ENCODE measurements around the gene MTHFSD.

DNA sequence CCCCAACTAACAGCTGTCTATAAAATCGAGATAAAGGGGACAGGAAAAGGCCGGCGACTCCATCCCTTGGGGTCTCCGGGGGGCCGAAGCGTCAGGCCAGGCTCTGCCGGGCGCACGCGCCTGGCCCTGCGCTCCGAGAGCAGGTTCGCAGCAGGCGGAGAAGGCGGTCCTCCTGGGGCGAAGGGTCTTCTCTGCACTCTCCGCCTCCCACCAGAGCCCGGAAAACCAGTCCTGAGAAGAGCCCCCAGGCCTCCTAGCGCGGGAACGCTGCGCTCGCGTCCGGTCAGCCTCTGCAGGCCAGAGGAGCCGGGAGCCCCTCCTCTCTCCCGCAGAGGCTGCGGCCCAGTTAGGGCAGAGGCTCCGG, 39.6 kb downstream of the MTHFSD start:
- TF ChIP-seq POLR2A (IDR thresholded peaks at IDR 0.05; ENCODE audit: low read length) = no peak
- TF ChIP-seq GATA1 (IDR thresholded peaks at IDR 0.05; ENCODE audit: low read depth, low read length) = no peak

Data from erythroblast (primary cell).